GM12878 (cell line): Measurements from ENCODE around the gene ROCK2.

ENCODE experiments used
- BRCA1 ChIP-seq: IDR thresholded peaks from 2 replicates; pipeline ENCODE4 v1.6.1; 2011; ENCODE audit warnings: low read depth, low read length, improper control_type of control experiment
- CEBPB ChIP-seq, 2 experiments: fragments of 150-350 bp in 1 of 2; IDR thresholded peaks; 2 replicates each; pipeline ENCODE4 v1.6.1; 2012 to 2014; ENCODE audit warnings: low read depth in 2 of 2, low read length in 2 of 2, borderline replicate concordance in 1 of 2, inconsistent platforms in 1 of 2
- CHD1 ChIP-seq: IDR thresholded peaks from 2 replicates; pipeline ENCODE4 v1.6.1; 2012; ENCODE audit warnings: low read depth, low read length, improper control_type of control experiment
- CTCF ChIP-seq, 3 experiments: IDR thresholded peaks in 2 of 3; conservative IDR thresholded peaks in 1 of 3; 2 replicates each; pipeline ENCODE4 v1.5.1; 2011; ENCODE audit warnings: low read depth in 3 of 3, low read length in 3 of 3, mild to moderate bottlenecking in 3 of 3, control low read depth in 2 of 3, moderate library complexity in 2 of 3, inconsistent platforms in 1 of 3, mixed read lengths in 1 of 3; ENCODE audit not compliant: control insufficient read depth in 2 of 3, insufficient read depth in 1 of 3; ENCODE audit errors: extremely low read depth in 1 of 3
- GABPA ChIP-seq: IDR thresholded peaks from 2 replicates; pipeline ENCODE4 v1.6.1; 2014; ENCODE audit warnings: antibody characterized with exemption, low read depth, mild to moderate bottlenecking, inconsistent platforms
- JUND ChIP-seq: IDR thresholded peaks from 2 replicates; pipeline ENCODE4 v1.6.1; 2012; ENCODE audit warnings: low read depth, mild to moderate bottlenecking, low read length, improper control_type of control experiment, moderate library complexity
- NBN ChIP-seq: fragments of 450-650 bp; IDR thresholded peaks from 2 replicates; pipeline ENCODE4 v1.6.1; 2016
- PML ChIP-seq: IDR thresholded peaks from 2 replicates; pipeline ENCODE4 v1.6.1; 2012; ENCODE audit warnings: low read length, inconsistent platforms
- POLR2A ChIP-seq: IDR thresholded peaks from 2 replicates; pipeline ENCODE4 v1.6.1; 2011; ENCODE audit warnings: low read depth, mild to moderate bottlenecking, low read length
- REST ChIP-seq: IDR thresholded peaks from 2 replicates; pipeline ENCODE4 v1.6.1; 2012; ENCODE audit warnings: mild to moderate bottlenecking, low read depth, low read length
- SREBF2 ChIP-seq: IDR thresholded peaks from 2 replicates; pipeline ENCODE4 v1.6.1; 2012; ENCODE audit warnings: mild to moderate bottlenecking, low read length
- USF1 ChIP-seq: IDR thresholded peaks from 2 replicates; pipeline ENCODE4 v1.6.1; 2011; ENCODE audit warnings: borderline replicate concordance, low read depth, mild to moderate bottlenecking, moderate library complexity, mixed read lengths, low read length; ENCODE audit not compliant: insufficient read depth; ENCODE audit errors: extremely low read length
- WRNIP1 ChIP-seq: IDR thresholded peaks from 2 replicates; pipeline ENCODE4 v1.6.1; 2011; ENCODE audit warnings: low read depth, low read length, improper control_type of control experiment, borderline replicate concordance
- ZNF207 ChIP-seq: fragments of 450-650 bp; IDR thresholded peaks from 2 replicates; pipeline ENCODE4 v1.6.1; 2014; ENCODE audit warnings: antibody characterized with exemption, mild to moderate bottlenecking, borderline replicate concordance

GRCh38 chr2:11134349-11134748 is 210.1 kb downstream of the ROCK2 start:
- TF ChIP-seq JUND (no peak), CTCF (IDR thresholded peaks at IDR 0.05 in 2 of 3, conservative IDR thresholded peaks at IDR 0.05 in 1 of 3; ENCODE audit: control insufficient read depth in 2 of 3, extremely low read depth in 1 of 3, insufficient read depth in 1 of 3, low read depth in 3 of 3, low read length in 3 of 3) (no peak), ZNF207 (no peak), BRCA1 (no peak), SREBF2 (no peak), CEBPB (IDR thresholded peaks at IDR 0.05; ENCODE audit: borderline replicate concordance in 1 of 2, low read depth in 2 of 2, low read length in 2 of 2) (no peak), POLR2A (no peak), PML (no peak), NBN (no peak), USF1 (no peak), CHD1 (no peak), WRNIP1 (no peak), GABPA (no peak), REST (no peak)
